Measurements from ENCODE around the gene TENM4.

Gene TENM4

DNA sequence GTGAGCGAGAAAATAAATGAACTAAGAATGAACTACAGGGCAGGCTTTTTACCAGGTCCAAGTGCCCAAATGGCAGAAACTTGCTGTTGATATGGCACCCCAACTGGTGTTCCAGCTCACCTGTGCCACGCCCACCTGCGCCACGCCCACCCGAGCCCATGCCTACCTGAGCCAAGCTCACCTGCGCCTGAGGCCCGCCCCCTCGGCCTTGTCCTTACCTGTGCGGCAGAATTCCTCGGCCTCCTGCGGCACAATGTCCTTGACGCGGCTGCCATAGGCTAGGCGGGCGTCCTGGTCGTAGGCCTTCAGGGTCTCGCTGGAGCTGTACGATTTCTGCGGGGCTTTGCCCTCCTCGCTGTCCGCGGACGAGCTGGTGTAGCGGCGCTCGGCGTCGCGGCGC, 371.3 kb downstream of the TENM4 start:
- intact Hi-C loops (cut with DNase I; ENCODE audit: low total_unique reads), result no loop called here
- DNase-seq, result no peak

DNA sequence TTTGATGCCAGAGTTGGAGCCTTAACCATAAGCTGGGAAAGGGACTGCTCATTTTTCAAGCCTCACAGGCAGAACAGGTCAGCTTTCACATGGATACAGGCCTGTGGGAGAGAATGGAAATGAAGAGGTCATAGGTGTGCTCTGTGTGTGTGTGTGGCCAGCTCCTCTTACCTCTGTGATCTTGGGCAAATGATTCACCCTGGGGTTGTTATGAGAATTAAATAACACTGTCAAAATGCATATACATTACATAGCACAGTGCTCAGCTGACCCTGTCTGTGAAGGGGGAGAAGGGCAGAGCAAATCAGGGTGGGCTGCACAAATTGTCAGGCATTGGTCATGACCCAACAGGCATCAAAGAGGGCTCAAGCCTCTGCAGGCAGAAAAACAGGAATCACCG, 372.5 kb downstream of the TENM4 start:
- no peak overlapping the region for H3K27ac ChIP-seq
- intact Hi-C loops (cut with DNase I; ENCODE audit: low total_unique reads), result no loop called here
- H3K36me3 ChIP-seq, result no peaks in the 10 kb centered on the region
- no peaks in the 10 kb centered on the region for H3K9me3 ChIP-seq
- H3K4me1 ChIP-seq, result no peaks in the 10 kb centered on the region
- no peak overlapping the region for H3K4me3 ChIP-seq
- no peak for TF ChIP-seq CTCF (IDR thresholded peaks at IDR 0.05)
- no peak for DNase-seq
- H3K27me3 ChIP-seq, result no peaks in the 10 kb centered on the region

More for the DNA sequence above, 371.3 kb downstream of the TENM4 start:
- Histone ChIP-seq H3K4me1 (no peaks in the 10 kb centered on the region), H3K4me3 (no peak overlapping the region), H3K27ac (no peak overlapping the region), H3K36me3 (no peaks in the 10 kb centered on the region), H3K27me3 (no peaks in the 10 kb centered on the region), H3K9me3 (no peaks in the 10 kb centered on the region)
- no peak for TF ChIP-seq CTCF (IDR thresholded peaks at IDR 0.05)

DNA sequence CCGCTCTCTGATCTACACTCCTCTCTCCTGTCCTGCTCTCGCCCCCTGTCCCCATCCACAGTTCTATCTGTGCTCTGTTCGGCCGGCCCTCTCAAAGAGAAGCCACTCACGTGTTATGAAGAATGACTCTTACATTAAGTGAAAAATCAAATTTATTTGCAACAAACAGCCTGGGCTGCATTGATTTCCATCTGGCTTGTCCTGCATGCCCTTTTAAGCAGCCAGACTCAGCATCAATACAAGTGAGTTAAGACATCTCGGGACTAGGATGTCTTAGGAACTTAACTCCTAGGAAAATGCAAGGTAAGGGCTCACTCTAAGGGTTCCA, 373.5 kb downstream of the TENM4 start:
- H3K27ac ChIP-seq, result no peak overlapping the region
- no peaks in the 10 kb centered on the region for H3K4me1 ChIP-seq
- H3K9me3 ChIP-seq, result no peaks in the 10 kb centered on the region
- H3K36me3 ChIP-seq, result no peaks in the 10 kb centered on the region
- DNase-seq, result no peak
- H3K4me3 ChIP-seq, result no peak overlapping the region
- intact Hi-C loops (cut with DNase I; ENCODE audit: low total_unique reads), result no loop called here
- H3K27me3 ChIP-seq, result no peaks in the 10 kb centered on the region
- no peak for TF ChIP-seq CTCF (IDR thresholded peaks at IDR 0.05)

DNA sequence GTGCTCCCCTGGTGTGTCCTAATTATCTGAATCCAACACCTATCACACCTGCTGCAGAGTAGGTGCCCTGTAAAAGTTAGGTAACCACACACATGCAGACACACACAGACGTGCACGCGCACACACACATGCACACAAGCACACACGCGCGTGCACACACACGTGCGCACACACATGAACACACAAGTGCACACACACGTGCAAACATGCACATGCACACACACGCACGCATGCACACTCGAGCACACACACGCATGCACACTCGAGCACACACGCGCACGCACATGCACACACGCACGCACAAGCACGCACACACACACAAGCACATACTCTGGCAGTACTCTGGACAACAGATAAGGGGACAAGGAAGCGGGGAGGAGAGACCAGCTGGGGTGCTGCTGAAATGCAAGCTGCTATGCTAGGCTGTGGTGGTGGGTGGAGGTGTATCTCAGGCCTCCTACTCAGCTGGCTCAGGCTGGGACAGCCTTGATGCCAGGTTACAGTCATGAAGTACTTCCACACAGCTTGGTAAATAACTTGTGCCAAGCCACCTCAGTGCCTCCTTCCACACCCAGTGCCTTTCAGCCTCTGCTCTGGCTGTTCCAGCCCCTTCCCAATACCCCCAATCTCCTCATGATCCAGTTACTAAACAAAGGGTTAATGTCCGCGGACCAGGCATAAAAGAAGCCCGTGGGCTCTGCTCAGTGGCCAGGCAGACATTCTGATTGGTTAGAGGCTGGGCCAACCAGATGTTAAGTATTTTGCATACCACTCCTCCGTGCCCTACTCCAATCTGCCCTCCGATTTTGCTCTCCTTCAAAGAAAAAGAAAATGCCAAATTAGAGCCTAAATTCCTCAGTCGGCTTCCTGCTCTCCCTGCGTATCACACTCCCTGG, 374.1 kb downstream of the TENM4 start:
- TF ChIP-seq CTCF (IDR thresholded peaks at IDR 0.05), result no peak
- intact Hi-C loops (cut with DNase I; ENCODE audit: low total_unique reads), result no loop called here
- no peak for DNase-seq
- H3K36me3 ChIP-seq, result no peaks in the 10 kb centered on the region
- H3K27ac ChIP-seq, result no peak overlapping the region
- H3K4me3 ChIP-seq, result no peak overlapping the region
- no peaks in the 10 kb centered on the region for H3K9me3 ChIP-seq
- H3K27me3 ChIP-seq, result no peaks in the 10 kb centered on the region
- no peaks in the 10 kb centered on the region for H3K4me1 ChIP-seq

GRCh38 chr11:79062814-79063762, 377.7 kb downstream of the TENM4 start:
- peak; percentile 25 to 26 for TF ChIP-seq CTCF (IDR thresholded peaks at IDR 0.05)
- no peaks in the 10 kb centered on the region for H3K27me3 ChIP-seq
- no peak overlapping the region for H3K27ac ChIP-seq
- no peaks in the 10 kb centered on the region for H3K4me1 ChIP-seq
- no peaks in the 10 kb centered on the region for H3K9me3 ChIP-seq
- DNase-seq, result no peak
- intact Hi-C loops (cut with DNase I; ENCODE audit: low total_unique reads), result no loop called here
- no peak overlapping the region for H3K4me3 ChIP-seq
- H3K36me3 ChIP-seq, result no peaks in the 10 kb centered on the region
